ENCODE data around the gene LRRC1.

Gene LRRC1

DNA sequence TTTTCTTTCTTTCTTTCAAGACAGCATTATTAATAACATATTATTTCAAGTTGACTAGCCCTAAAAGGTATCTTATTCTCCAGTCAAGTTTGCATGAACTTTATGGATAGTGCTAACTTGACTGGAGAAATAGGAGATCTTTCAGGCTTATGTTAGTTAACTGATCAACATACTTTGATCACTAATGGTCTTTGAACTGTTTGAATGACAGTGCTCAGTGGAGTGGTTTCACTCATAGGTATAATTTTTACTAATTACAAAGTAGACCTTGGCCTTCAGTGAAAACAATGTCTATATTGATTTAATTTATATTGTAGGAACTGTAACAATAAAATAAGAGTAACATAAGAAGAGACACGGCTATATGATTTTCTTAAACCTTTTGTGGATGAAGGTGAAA is 8.0 kb upstream of the LRRC1 start (continued):
- TF ChIP-seq, protein P1, sequence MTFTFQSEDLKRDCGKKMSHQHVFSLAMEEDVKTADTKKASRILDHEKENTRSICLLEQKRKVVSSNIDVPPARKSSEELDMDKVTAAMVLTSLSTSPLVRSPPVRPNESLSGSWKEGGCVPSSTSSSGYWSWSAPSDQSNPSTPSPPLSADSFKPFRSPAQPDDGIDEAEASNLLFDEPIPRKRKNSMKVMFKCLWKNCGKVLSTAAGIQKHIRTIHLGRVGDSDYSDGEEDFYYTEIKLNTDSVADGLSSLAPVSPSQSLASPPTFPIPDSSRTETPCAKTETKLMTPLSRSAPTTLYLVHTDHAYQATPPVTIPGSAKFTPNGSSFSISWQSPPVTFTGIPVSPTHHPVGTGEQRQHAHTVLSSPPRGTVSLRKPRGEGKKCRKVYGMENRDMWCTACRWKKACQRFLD (tag by site-specific recombination; IDR thresholded peaks at IDR 0.05), result no peak
- TF ChIP-seq RBAK (tag by site-specific recombination; IDR thresholded peaks at IDR 0.05) (no peak), MEIS1 (CRISPR knock-in tag; IDR thresholded peaks at IDR 0.05; ENCODE audit: borderline replicate concordance) (no peak)

DNA sequence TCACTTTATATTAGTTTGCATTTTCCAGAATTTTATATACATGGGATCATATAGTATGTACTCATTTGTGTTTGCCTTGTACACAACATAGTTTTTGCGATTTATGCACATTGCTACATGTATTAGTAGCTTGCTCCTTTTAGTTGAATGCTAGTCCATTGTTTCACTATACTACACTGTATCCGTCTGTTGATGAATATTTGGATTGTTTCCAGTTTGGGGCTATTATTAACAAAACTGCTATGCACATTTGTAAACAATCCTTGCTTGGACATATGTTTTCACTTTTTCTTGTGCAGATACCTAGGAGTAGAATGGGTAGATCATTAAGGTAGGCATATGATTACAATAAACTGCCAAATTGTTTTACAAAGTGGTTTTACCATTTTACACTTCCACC is 3.9 kb upstream of the LRRC1 start:
- Histone ChIP-seq H3K36me3 (ENCODE audit: control insufficient read depth in 2 of 2, insufficient read depth in 1 of 2, low read length in 2 of 2) (no peaks in the 10 kb centered on the region), H3K4me3 (ENCODE audit: low read depth, low read length) (no peak overlapping the region), H3K9me3 (ENCODE audit: control insufficient read depth, insufficient read depth, low read depth, low read length) (0 out of 2 replicates have a peak, but pooled peaks cover 3% of the 10 kb centered on the region), H3K27ac (ENCODE audit: extremely low read depth, low read depth, low read length) (no peak overlapping the region), H3K4me1 (ENCODE audit: control insufficient read depth, insufficient read depth, low read length) (peaks cover 4% of the 10 kb centered on the region; the same call in 1 of the 2 replicates)
- CTCF ChIA-PET, result interaction anchor here (7.7 kb wide), 1 partner anchor 64 kb away, joined by 76 read pairs; no protein-coding TSS in a partner anchor
- POLR2A ChIA-PET, result no interaction called here
- TF ChIP-seq ZNF776 (tag by site-specific recombination; IDR thresholded peaks at IDR 0.05; ENCODE audit: borderline replicate concordance), result no peak
- TF ChIP-seq BCL11B (tag by site-specific recombination; IDR thresholded peaks at IDR 0.05; ENCODE audit: low read depth), result no peak
- TF ChIP-seq, protein P2, sequence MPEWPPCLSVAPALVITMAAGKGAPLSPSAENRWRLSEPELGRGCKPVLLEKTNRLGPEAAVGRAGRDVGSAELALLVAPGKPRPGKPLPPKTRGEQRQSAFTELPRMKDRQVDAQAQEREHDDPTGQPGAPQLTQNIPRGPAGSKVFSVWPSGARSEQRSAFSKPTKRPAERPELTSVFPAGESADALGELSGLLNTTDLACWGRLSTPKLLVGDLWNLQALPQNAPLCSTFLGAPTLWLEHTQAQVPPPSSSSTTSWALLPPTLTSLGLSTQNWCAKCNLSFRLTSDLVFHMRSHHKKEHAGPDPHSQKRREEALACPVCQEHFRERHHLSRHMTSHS (tag by site-specific recombination; IDR thresholded peaks at IDR 0.05), result no peak
- TF ChIP-seq, protein P3, sequence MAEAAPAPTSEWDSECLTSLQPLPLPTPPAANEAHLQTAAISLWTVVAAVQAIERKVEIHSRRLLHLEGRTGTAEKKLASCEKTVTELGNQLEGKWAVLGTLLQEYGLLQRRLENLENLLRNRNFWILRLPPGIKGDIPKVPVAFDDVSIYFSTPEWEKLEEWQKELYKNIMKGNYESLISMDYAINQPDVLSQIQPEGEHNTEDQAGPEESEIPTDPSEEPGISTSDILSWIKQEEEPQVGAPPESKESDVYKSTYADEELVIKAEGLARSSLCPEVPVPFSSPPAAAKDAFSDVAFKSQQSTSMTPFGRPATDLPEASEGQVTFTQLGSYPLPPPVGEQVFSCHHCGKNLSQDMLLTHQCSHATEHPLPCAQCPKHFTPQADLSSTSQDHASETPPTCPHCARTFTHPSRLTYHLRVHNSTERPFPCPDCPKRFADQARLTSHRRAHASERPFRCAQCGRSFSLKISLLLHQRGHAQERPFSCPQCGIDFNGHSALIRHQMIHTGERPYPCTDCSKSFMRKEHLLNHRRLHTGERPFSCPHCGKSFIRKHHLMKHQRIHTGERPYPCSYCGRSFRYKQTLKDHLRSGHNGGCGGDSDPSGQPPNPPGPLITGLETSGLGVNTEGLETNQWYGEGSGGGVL (tag by site-specific recombination; IDR thresholded peaks at IDR 0.05), result no peak
- TF ChIP-seq REPIN1 (tag by site-specific recombination; IDR thresholded peaks at IDR 0.05; ENCODE audit: low read depth), result no peak
- TF ChIP-seq KLF7 (tag by site-specific recombination; IDR thresholded peaks at IDR 0.05; ENCODE audit: borderline replicate concordance), result no peak
- no peak for TF ChIP-seq ZNF561 (tag by site-specific recombination; IDR thresholded peaks at IDR 0.05; ENCODE audit: borderline replicate concordance)
- no peak for TF ChIP-seq ZNF214 (tag by site-specific recombination; IDR thresholded peaks at IDR 0.05; ENCODE audit: borderline replicate concordance)
- no peak for TF ChIP-seq GLIS1 (tag by site-specific recombination; IDR thresholded peaks at IDR 0.05)
- TF ChIP-seq, protein P4, sequence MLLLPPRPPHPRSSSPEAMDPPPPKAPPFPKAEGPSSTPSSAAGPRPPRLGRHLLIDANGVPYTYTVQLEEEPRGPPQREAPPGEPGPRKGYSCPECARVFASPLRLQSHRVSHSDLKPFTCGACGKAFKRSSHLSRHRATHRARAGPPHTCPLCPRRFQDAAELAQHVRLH (tag by site-specific recombination; IDR thresholded peaks at IDR 0.05), result no peak
- no peak for TF ChIP-seq ZFP69B (tag by site-specific recombination; IDR thresholded peaks at IDR 0.05)
- TF ChIP-seq FEZF1 (tag by site-specific recombination; IDR thresholded peaks at IDR 0.05), result no peak
- no peak for TF ChIP-seq ZFP37 (tag by site-specific recombination; IDR thresholded peaks at IDR 0.05)
- no peak for TF ChIP-seq ZNF423 (tag by site-specific recombination; IDR thresholded peaks at IDR 0.05)
- no peak for TF ChIP-seq ZNF629 (tag by site-specific recombination; IDR thresholded peaks at IDR 0.05)
- TF ChIP-seq, protein P5, sequence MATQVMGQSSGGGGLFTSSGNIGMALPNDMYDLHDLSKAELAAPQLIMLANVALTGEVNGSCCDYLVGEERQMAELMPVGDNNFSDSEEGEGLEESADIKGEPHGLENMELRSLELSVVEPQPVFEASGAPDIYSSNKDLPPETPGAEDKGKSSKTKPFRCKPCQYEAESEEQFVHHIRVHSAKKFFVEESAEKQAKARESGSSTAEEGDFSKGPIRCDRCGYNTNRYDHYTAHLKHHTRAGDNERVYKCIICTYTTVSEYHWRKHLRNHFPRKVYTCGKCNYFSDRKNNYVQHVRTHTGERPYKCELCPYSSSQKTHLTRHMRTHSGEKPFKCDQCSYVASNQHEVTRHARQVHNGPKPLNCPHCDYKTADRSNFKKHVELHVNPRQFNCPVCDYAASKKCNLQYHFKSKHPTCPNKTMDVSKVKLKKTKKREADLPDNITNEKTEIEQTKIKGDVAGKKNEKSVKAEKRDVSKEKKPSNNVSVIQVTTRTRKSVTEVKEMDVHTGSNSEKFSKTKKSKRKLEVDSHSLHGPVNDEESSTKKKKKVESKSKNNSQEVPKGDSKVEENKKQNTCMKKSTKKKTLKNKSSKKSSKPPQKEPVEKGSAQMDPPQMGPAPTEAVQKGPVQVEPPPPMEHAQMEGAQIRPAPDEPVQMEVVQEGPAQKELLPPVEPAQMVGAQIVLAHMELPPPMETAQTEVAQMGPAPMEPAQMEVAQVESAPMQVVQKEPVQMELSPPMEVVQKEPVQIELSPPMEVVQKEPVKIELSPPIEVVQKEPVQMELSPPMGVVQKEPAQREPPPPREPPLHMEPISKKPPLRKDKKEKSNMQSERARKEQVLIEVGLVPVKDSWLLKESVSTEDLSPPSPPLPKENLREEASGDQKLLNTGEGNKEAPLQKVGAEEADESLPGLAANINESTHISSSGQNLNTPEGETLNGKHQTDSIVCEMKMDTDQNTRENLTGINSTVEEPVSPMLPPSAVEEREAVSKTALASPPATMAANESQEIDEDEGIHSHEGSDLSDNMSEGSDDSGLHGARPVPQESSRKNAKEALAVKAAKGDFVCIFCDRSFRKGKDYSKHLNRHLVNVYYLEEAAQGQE (tag by site-specific recombination; IDR thresholded peaks at IDR 0.05), result no peak
- TF ChIP-seq, protein P6, sequence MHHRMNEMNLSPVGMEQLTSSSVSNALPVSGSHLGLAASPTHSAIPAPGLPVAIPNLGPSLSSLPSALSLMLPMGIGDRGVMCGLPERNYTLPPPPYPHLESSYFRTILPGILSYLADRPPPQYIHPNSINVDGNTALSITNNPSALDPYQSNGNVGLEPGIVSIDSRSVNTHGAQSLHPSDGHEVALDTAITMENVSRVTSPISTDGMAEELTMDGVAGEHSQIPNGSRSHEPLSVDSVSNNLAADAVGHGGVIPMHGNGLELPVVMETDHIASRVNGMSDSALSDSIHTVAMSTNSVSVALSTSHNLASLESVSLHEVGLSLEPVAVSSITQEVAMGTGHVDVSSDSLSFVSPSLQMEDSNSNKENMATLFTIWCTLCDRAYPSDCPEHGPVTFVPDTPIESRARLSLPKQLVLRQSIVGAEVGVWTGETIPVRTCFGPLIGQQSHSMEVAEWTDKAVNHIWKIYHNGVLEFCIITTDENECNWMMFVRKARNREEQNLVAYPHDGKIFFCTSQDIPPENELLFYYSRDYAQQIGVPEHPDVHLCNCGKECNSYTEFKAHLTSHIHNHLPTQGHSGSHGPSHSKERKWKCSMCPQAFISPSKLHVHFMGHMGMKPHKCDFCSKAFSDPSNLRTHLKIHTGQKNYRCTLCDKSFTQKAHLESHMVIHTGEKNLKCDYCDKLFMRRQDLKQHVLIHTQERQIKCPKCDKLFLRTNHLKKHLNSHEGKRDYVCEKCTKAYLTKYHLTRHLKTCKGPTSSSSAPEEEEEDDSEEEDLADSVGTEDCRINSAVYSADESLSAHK (tag by site-specific recombination; IDR thresholded peaks at IDR 0.05), result no peak

Measured in HEK293 (cell line).